Activated CD4-positive, alpha-beta T cell treated with anti-CD3 and anti-CD28 coated beads, Interleukin-2, amount 10 ng/mL, durations not matched to agents 7 days and 5 days (primary cell): ENCODE data around the gene KCNN3. TPM values are rescaled to one million over a fixed set of nuclear protein-coding genes. Genes with fewer than 3 reads are reported as not detected.

Experiments used
- CTCF ChIA-PET: fragments of 350-600 bp; sonication (Branson Sonifier 250); formaldehyde crosslinking; loops from one replicate; lab custom pipeline; 2021; ENCODE audit warnings: antibody characterized with exemption; lab: Charles Lee
- POLR2A ChIA-PET: fragments of 350-600 bp; sonication (Branson Sonifier 250); formaldehyde crosslinking; loops from one replicate; lab custom pipeline; 2021; ENCODE audit warnings: antibody characterized with exemption; lab: Charles Lee
- DNase-seq: peaks from one replicate; pipeline ENCODE4 v3.0.0-alpha.2; 2020
- H3K27ac Mint-ChIP-seq: one replicate; pipeline ENCODE4 v1.8.0; 2021; ENCODE audit warnings: mild to moderate bottlenecking, moderate library complexity, mixed read lengths
- H3K27me3 Mint-ChIP-seq: one replicate; pipeline ENCODE4 v1.8.0; 2021; ENCODE audit warnings: mixed read lengths
- H3K36me3 Mint-ChIP-seq: one replicate; pipeline ENCODE4 v1.8.0; 2021; ENCODE audit warnings: low read depth, mixed read lengths
- H3K4me1 Mint-ChIP-seq: one replicate; pipeline ENCODE4 v1.8.0; 2021; ENCODE audit warnings: mixed read lengths
- H3K4me3 Mint-ChIP-seq: one replicate; pipeline ENCODE4 v1.8.0; 2021; ENCODE audit warnings: mild to moderate bottlenecking, moderate library complexity, mixed read lengths
- H3K9me3 Mint-ChIP-seq: one replicate; pipeline ENCODE4 v1.8.0; 2021; ENCODE audit warnings: mixed read lengths
- total RNA-seq, 2 experiments: library from RNA; stranded (reverse); gene quantifications; one replicate each; pipeline ENCODE4 v1.2.3, GENCODE V29; 2021

Gene KCNN3
- total RNA-seq, 2 experiments from 2014 or later, result 0.17 TPM; not detected in 1

- peaks cover 4% of the 10 kb centered on the region for H3K27me3 Mint-ChIP-seq
- CTCF ChIA-PET, result interaction anchor here (0.6 to 2.4 kb wide), 27 partner anchors 10 to 390 kb away, joined by 3 to 14 read pairs (median 4); partner anchors contain the start of gene PBXIP1
These were observed 200.4 kb downstream of the KCNN3 start for GRCh38 chr1:154669464-154670282.

GRCh38 chr1:154666051-154666790 lies 203.9 kb downstream of the KCNN3 start:
- H3K36me3 Mint-ChIP-seq, result no peaks in the 10 kb centered on the region
- ChIA-PET POLR2A (no interaction called here), CTCF (interaction anchor here (0.9 to 1.2 kb wide), 2 partner anchors 11 to 187 kb away, joined by 3 read pairs; no protein-coding TSS in a partner anchor)
- DNase-seq, result no peak
- H3K4me1 Mint-ChIP-seq, result peaks cover 12% of the 10 kb centered on the region
- no peaks in the 10 kb centered on the region for H3K9me3 Mint-ChIP-seq
- no peak overlapping the region for H3K4me3 Mint-ChIP-seq
- peaks cover 12% of the 10 kb centered on the region for H3K27me3 Mint-ChIP-seq
- H3K27ac Mint-ChIP-seq, result no peak overlapping the region

More at GRCh38 chr1:154669464-154670282, 200.4 kb downstream of the KCNN3 start:
- Mint-ChIP-seq H3K9me3 (no peaks in the 10 kb centered on the region), H3K36me3 (no peaks in the 10 kb centered on the region), H3K4me3 (no peak overlapping the region), H3K27ac (no peak overlapping the region), H3K4me1 (peaks cover 15% of the 10 kb centered on the region)
- peak; percentile 79 for DNase-seq
- POLR2A ChIA-PET, result interaction anchor here (0.6 to 0.7 kb wide), 2 partner anchors 92 to 213 kb away, joined by 3 to 4 read pairs; no protein-coding TSS in a partner anchor

- peaks cover 4% of the 10 kb centered on the region for H3K4me1 Mint-ChIP-seq
These were observed 205.6 kb downstream of the KCNN3 start for GRCh38 chr1:154664331-154665002.

GRCh38 chr1:154663471-154664060 lies 206.5 kb downstream of the KCNN3 start:
- no peaks in the 10 kb centered on the region for H3K36me3 Mint-ChIP-seq
- H3K4me3 Mint-ChIP-seq, result no peak overlapping the region
- no peaks in the 10 kb centered on the region for H3K9me3 Mint-ChIP-seq
- POLR2A ChIA-PET, result no interaction called here
- CTCF ChIA-PET, result interaction anchor here (0.6 to 1.7 kb wide), 8 partner anchors 8 to 1002 kb away, joined by 3 to 4 read pairs (median 3); no protein-coding TSS in a partner anchor
- peaks cover 29% of the 10 kb centered on the region for H3K27me3 Mint-ChIP-seq
- H3K4me1 Mint-ChIP-seq, result peaks cover 4% of the 10 kb centered on the region
- H3K27ac Mint-ChIP-seq, result no peak overlapping the region
- DNase-seq, result no peak

More at GRCh38 chr1:154664331-154665002, 205.6 kb downstream of the KCNN3 start:
- Mint-ChIP-seq H3K9me3 (no peaks in the 10 kb centered on the region), H3K36me3 (no peaks in the 10 kb centered on the region), H3K27ac (no peak overlapping the region), H3K27me3 (peaks cover 24% of the 10 kb centered on the region), H3K4me3 (no peak overlapping the region)
- ChIA-PET CTCF (interaction anchor here (1.2 to 1.7 kb wide), 4 partner anchors 19 to 227 kb away, joined by 3 to 4 read pairs (median 4); no protein-coding TSS in a partner anchor), POLR2A (no interaction called here)
- DNase-seq, result no peak

- POLR2A ChIA-PET, result no interaction called here
- no peak for DNase-seq
- Mint-ChIP-seq H3K36me3 (no peaks in the 10 kb centered on the region), H3K4me3 (no peak overlapping the region), H3K4me1 (peaks cover 4% of the 10 kb centered on the region), H3K9me3 (no peaks in the 10 kb centered on the region), H3K27me3 (peaks cover 47% of the 10 kb centered on the region), H3K27ac (no peak overlapping the region)
- CTCF ChIA-PET, result no interaction called here
These were observed 209.0 kb downstream of the KCNN3 start for GRCh38 chr1:154661110-154661509.

GRCh38 chr1:154659823-154660592 lies 210.1 kb downstream of the KCNN3 start:
- Mint-ChIP-seq H3K4me3 (no peak overlapping the region), H3K4me1 (peaks cover 5% of the 10 kb centered on the region), H3K36me3 (no peaks in the 10 kb centered on the region), H3K27me3 (peaks cover 52% of the 10 kb centered on the region), H3K27ac (no peak overlapping the region), H3K9me3 (no peaks in the 10 kb centered on the region)
- DNase-seq, result no peak
- ChIA-PET POLR2A (no interaction called here), CTCF (no interaction called here)

- Mint-ChIP-seq H3K4me1 (peaks cover 2% of the 10 kb centered on the region), H3K27me3 (peaks cover 65% of the 10 kb centered on the region), H3K36me3 (no peaks in the 10 kb centered on the region), H3K9me3 (no peaks in the 10 kb centered on the region), H3K27ac (no peak overlapping the region), H3K4me3 (no peak overlapping the region)
- POLR2A ChIA-PET, result no interaction called here
- CTCF ChIA-PET, result interaction anchor here (1.2 kb wide), 1 partner anchor 201 kb away, joined by 3 read pairs; no protein-coding TSS in a partner anchor
- DNase-seq, result no peak
These were observed 212.5 kb downstream of the KCNN3 start for GRCh38 chr1:154657556-154657955.

- Mint-ChIP-seq H3K36me3 (no peaks in the 10 kb centered on the region), H3K27me3 (peaks cover 46% of the 10 kb centered on the region), H3K4me1 (peaks cover 2% of the 10 kb centered on the region), H3K4me3 (no peak overlapping the region), H3K9me3 (no peaks in the 10 kb centered on the region), H3K27ac (no peak overlapping the region)
- ChIA-PET CTCF (interaction anchor here (0.6 kb wide), 1 partner anchor 722 kb away, joined by 3 read pairs; no protein-coding TSS in a partner anchor), POLR2A (no interaction called here)
- no peak for DNase-seq
These were observed 217.2 kb downstream of the KCNN3 start for GRCh38 chr1:154652893-154653292.

Other genes starting within 250 kb of the KCNN3 start
- 10 to 100 TPM; 25.7 to 40.2 TPM for gene PMVK, start 66.4 kb upstream of the KCNN3 start, total RNA-seq
- 10 to 100 TPM; 74.6 to 92.0 TPM for gene PBXIP1, start 85.8 kb upstream of the KCNN3 start, total RNA-seq
- gene PYGO2, start 91.5 kb upstream of the KCNN3 start, total RNA-seq, result 10 to 100 TPM; 50.0 to 50.2 TPM
- gene SHC1, start 100.5 kb upstream of the KCNN3 start, total RNA-seq, result 100 to 1,000 TPM in 1 of 2 experiments, 10 to 100 TPM in 1; 75.1 to 104 TPM
- 100 to 1,000 TPM; 147 to 157 TPM for gene CKS1B, start 104.4 kb upstream of the KCNN3 start, total RNA-seq
- gene FLAD1, start 113.1 kb upstream of the KCNN3 start, total RNA-seq, result 10 to 100 TPM; 41.2 to 41.3 TPM
- gene LENEP, start 123.3 kb upstream of the KCNN3 start, total RNA-seq, result 1 to 10 TPM in 1 of 2 experiments, under 1 TPM in 1; 0.85 to 1.0 TPM
- gene ZBTB7B, start 132.5 kb upstream of the KCNN3 start, total RNA-seq, result 100 to 1,000 TPM; 112 to 127 TPM
- under 1 TPM; 0.50 to 0.73 TPM for gene DCST2, start 163.5 kb upstream of the KCNN3 start, total RNA-seq
- gene DCST1, start 163.5 kb upstream of the KCNN3 start, total RNA-seq, result not detected
- gene ADAM15, start 181.0 kb upstream of the KCNN3 start, total RNA-seq, result 10 to 100 TPM; 40.2 to 45.0 TPM
- gene EFNA4, start 193.5 kb upstream of the KCNN3 start, total RNA-seq, result 1 to 10 TPM; 8.2 to 8.3 TPM
- 1 to 10 TPM; 2.3 to 2.7 TPM for gene EFNA3, start 208.6 kb upstream of the KCNN3 start, total RNA-seq